Right lobe of liver (tissue), 4 donors: ENCODE data around the gene COL25A1.

ENCODE experiments used
- POLR2A ChIP-seq: fragments of 450-650 bp; IDR thresholded peaks from one replicate; pipeline ENCODE4 v1.6.1; 2017; ENCODE audit warnings: antibody characterized with exemption, mild to moderate bottlenecking
- TF ChIP-seq, protein P1 (sequence below), 4 donors: fragments of 200-600 bp in 3 of 4; fragments of 450-650 bp in 1 of 4; IDR thresholded peaks; one replicate each; pipeline versions ENCODE4 v1.5.1 to v1.8.0; 2016 to 2022; ENCODE audit warnings: antibody characterized with exemption in 4 of 4, mild to moderate bottlenecking in 2 of 4
- donor health status: DM: no; HTN: no; CAD: no.
- donor health status: DM: no; HTN: no; CAD: no.
- donor health status: DM: no; HTN: yes; CAD: no.

- TF ChIP-seq, protein P1, sequence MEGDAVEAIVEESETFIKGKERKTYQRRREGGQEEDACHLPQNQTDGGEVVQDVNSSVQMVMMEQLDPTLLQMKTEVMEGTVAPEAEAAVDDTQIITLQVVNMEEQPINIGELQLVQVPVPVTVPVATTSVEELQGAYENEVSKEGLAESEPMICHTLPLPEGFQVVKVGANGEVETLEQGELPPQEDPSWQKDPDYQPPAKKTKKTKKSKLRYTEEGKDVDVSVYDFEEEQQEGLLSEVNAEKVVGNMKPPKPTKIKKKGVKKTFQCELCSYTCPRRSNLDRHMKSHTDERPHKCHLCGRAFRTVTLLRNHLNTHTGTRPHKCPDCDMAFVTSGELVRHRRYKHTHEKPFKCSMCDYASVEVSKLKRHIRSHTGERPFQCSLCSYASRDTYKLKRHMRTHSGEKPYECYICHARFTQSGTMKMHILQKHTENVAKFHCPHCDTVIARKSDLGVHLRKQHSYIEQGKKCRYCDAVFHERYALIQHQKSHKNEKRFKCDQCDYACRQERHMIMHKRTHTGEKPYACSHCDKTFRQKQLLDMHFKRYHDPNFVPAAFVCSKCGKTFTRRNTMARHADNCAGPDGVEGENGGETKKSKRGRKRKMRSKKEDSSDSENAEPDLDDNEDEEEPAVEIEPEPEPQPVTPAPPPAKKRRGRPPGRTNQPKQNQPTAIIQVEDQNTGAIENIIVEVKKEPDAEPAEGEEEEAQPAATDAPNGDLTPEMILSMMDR (IDR thresholded peaks at IDR 0.05) = no peak
- no peak for TF ChIP-seq POLR2A
Observed at GRCh38 chr4:108828620-108829019, 473.8 kb downstream of the COL25A1 start.
